ENCODE data around the gene GSTA4.
A peak's percentile ranks its signal among the peaks of the same experiment; 100 is the strongest.

The GSTA4 gene

GRCh38 chr6:52995089-52995912 is at the start of gene GSTA4:
Gene GSTA4 (minus strand): TSS chr6:52995284. CDS start chr6:52994243, 1,041 bp downstream.
- peak; percentile 71 for TF ChIP-seq CTCF (conservative IDR thresholded peaks at IDR 0.05; ENCODE audit: low read depth, low read length)
- peak within 1 kb of the TSS; percentile 93 for H3K4me3 ChIP-seq (ENCODE audit: low read length)
- peak; percentile 96 for DNase-seq (ENCODE audit: low read depth)

GRCh38 chr6:53044572-53044971 is 49.5 kb upstream of the GSTA4 start:
- no peak overlapping the region for H3K4me3 ChIP-seq (ENCODE audit: low read length)
- no peak for TF ChIP-seq CTCF (conservative IDR thresholded peaks at IDR 0.05; ENCODE audit: low read depth, low read length)
- no peak for DNase-seq (ENCODE audit: low read depth)

GRCh38 chr6:53044071-53044470 is 49.0 kb upstream of the GSTA4 start:
- DNase-seq (ENCODE audit: low read depth): no peak
- peak; percentile 13 for TF ChIP-seq CTCF (conservative IDR thresholded peaks at IDR 0.05; ENCODE audit: low read depth, low read length)
- H3K4me3 ChIP-seq (ENCODE audit: low read length): peak overlapping the region; percentile 18

- H3K4me3 ChIP-seq (ENCODE audit: low read length): peak overlapping the region; percentile 18
- no peak for TF ChIP-seq CTCF (conservative IDR thresholded peaks at IDR 0.05; ENCODE audit: low read depth, low read length)
- DNase-seq (ENCODE audit: low read depth): peak; percentile 60
These were observed 48.5 kb upstream of the GSTA4 start for GRCh38 chr6:53043581-53043980.

GRCh38 chr6:53042112-53042511 is 47.0 kb upstream of the GSTA4 start:
- peak; percentile 46 for DNase-seq (ENCODE audit: low read depth)
- H3K4me3 ChIP-seq (ENCODE audit: low read length): no peak overlapping the region
- no peak for TF ChIP-seq CTCF (conservative IDR thresholded peaks at IDR 0.05; ENCODE audit: low read depth, low read length)

- DNase-seq (ENCODE audit: low read depth): no peak
- no peak for TF ChIP-seq CTCF (conservative IDR thresholded peaks at IDR 0.05; ENCODE audit: low read depth, low read length)
- H3K4me3 ChIP-seq (ENCODE audit: low read length): no peak overlapping the region
These were observed 46.3 kb upstream of the GSTA4 start for GRCh38 chr6:53041356-53041755.

GRCh38 chr6:53038596-53038995 is 43.5 kb upstream of the GSTA4 start:
- no peak for DNase-seq (ENCODE audit: low read depth)
- no peak for TF ChIP-seq CTCF (conservative IDR thresholded peaks at IDR 0.05; ENCODE audit: low read depth, low read length)
- no peak overlapping the region for H3K4me3 ChIP-seq (ENCODE audit: low read length)
